PC-9 (cell line): ENCODE measurements around the gene SPATA31C1. TPM values are rescaled to one million over a fixed set of nuclear protein-coding genes. Genes with fewer than 3 reads are reported as not detected.

Experiments
- BruUV-seq: library from RNA; stranded (reverse); fragments of 400-500 nt; replicated peaks from 2 replicates; lab custom pipeline; 2021; lab: Mats Ljungman, UMichigan
- CTCF ChIA-PET: fragments of 300-600 bp; sonication (Branson Sonifier 250); formaldehyde crosslinking; loops from one replicate; lab custom pipeline; 2022; ENCODE audit warnings: antibody characterized with exemption; lab: Charles Lee
- POLR2A ChIA-PET: fragments of 300-600 bp; sonication (Branson Sonifier 250); formaldehyde crosslinking; loops from one replicate; lab custom pipeline; 2022; ENCODE audit warnings: antibody characterized with exemption; ENCODE audit not compliant: unreplicated experiment; lab: Charles Lee
- DNase-seq, 2 experiments: peaks; one replicate each; pipeline versions ENCODE4 v3.0.0 to v3.0.0-alpha.2; 2015 to 2022; ENCODE audit warnings: mixed read lengths in 1 of 2
- H2AFZ ChIP-seq: fragments of 200-600 bp; sonication (generic); 2 replicates; pipeline ENCODE4 v1.8.1; 2017; ENCODE audit warnings: antibody characterized with exemption
- H3F3A ChIP-seq: fragments of 200-600 bp; sonication (generic); 2 replicates; pipeline ENCODE4 v1.8.1; 2017; ENCODE audit warnings: antibody characterized with exemption, mild to moderate bottlenecking, low read depth; ENCODE audit not compliant: insufficient read depth
- H3K27ac ChIP-seq: fragments of 200-600 bp; sonication (generic); 2 replicates; pipeline ENCODE4 v1.6.1; 2016; ENCODE audit warnings: mixed run types
- H3K27me3 ChIP-seq: fragments of 200-600 bp; sonication (generic); 2 replicates; pipeline ENCODE4 v1.6.1; 2016; ENCODE audit warnings: low read depth, mixed run types; ENCODE audit not compliant: insufficient read depth
- H3K36me3 ChIP-seq: fragments of 200-600 bp; sonication (generic); 2 replicates; pipeline ENCODE4 v1.6.1; 2016; ENCODE audit warnings: low read depth, mixed run types
- H3K4me1 ChIP-seq: fragments of 200-600 bp; sonication (generic); replicated peaks from 2 replicates; pipeline ENCODE4 v1.6.1; 2016; ENCODE audit warnings: mixed run types; ENCODE audit not compliant: insufficient read depth
- H3K4me2 ChIP-seq: fragments of 200-600 bp; sonication (generic); 2 replicates; pipeline ENCODE4 v1.6.1; 2017; ENCODE audit warnings: mixed run types
- H3K4me3 ChIP-seq: fragments of 200-600 bp; sonication (generic); 2 replicates; pipeline ENCODE4 v1.6.1; 2016; ENCODE audit warnings: mixed run types
- H3K79me2 ChIP-seq: fragments of 200-600 bp; sonication (generic); 2 replicates; pipeline ENCODE4 v1.6.1; 2017; ENCODE audit warnings: low read depth, mixed run types
- H3K9me2 ChIP-seq: fragments of 200-600 bp; sonication (generic); 2 replicates; pipeline ENCODE4 v1.8.1; 2017; ENCODE audit warnings: mild to moderate bottlenecking; ENCODE audit not compliant: insufficient read depth
- H3K9me3 ChIP-seq: fragments of 200-600 bp; sonication (generic); 2 replicates; pipeline ENCODE4 v1.8.1; 2016; ENCODE audit warnings: low read depth; ENCODE audit not compliant: insufficient read depth
- H4K20me1 ChIP-seq: fragments of 200-600 bp; sonication (generic); 2 replicates; pipeline ENCODE4 v1.8.1; 2017; ENCODE audit not compliant: insufficient read depth
- CTCF ChIP-seq: fragments of 200-600 bp; sonication (generic); conservative IDR thresholded peaks from 2 replicates; pipeline ENCODE4 v1.6.1; 2017; ENCODE audit warnings: mixed run types, antibody characterized with exemption, mild to moderate bottlenecking, moderate library complexity
- EZH2 ChIP-seq: fragments of 200-600 bp; sonication (generic); IDR thresholded peaks from 2 replicates; pipeline ENCODE4 v1.8.0; 2017; ENCODE audit warnings: antibody characterized with exemption, low read depth
- intact Hi-C: fragments of 100-400 bp; cut with micrococcal nuclease; formaldehyde crosslinking; loops from one replicate; pipeline ENCODE4 v1.10.0; 2022; ENCODE audit not compliant: unreplicated experiment
- total RNA-seq: library from RNA; stranded (reverse); gene quantifications from 2 replicates; pipeline ENCODE4 v1.2.3, GENCODE V29; 2021

Gene SPATA31C1
- total RNA-seq, 1 experiment from 2014 or later, result not detected

GRCh38 chr9:87968155-87968554, 50.4 kb downstream of the SPATA31C1 start:
- POLR2A ChIA-PET, result no interaction called here
- Histone ChIP-seq H3K4me3 (no peak overlapping the region), H3K27ac (no peak overlapping the region), H4K20me1 (no peaks in the 10 kb centered on the region), H3K27me3 (no peaks in the 10 kb centered on the region), H3K9me3 (no peaks in the 10 kb centered on the region), H3K9me2 (no peaks in the 10 kb centered on the region), H3K36me3 (no peaks in the 10 kb centered on the region), H3F3A (no peaks in the 10 kb centered on the region; the same call in 1 of the 2 replicates), H2AFZ (no peak overlapping the region), H3K79me2 (no peaks in the 10 kb centered on the region), H3K4me2 (no peak overlapping the region), H3K4me1 (no peaks in the 10 kb centered on the region)
- TF ChIP-seq EZH2 (no peak), CTCF (no peak)
- intact Hi-C loops, result no loop called here
- BruUV-seq, result no TSS peak
- CTCF ChIA-PET, result no interaction called here
- no peak for DNase-seq

- no peaks in the 10 kb centered on the region for H3K79me2 ChIP-seq
- H3K27me3 ChIP-seq, result no peaks in the 10 kb centered on the region
- peaks cover 10% of the 10 kb centered on the region; the same call in 1 of the 2 replicates for H3K4me1 ChIP-seq
- H3F3A ChIP-seq, result peaks cover 11% of the 10 kb centered on the region; the same call in 1 of the 2 replicates
- no peak for TF ChIP-seq CTCF
- no peak for TF ChIP-seq EZH2
- no peak overlapping the region for H3K27ac ChIP-seq
- BruUV-seq, result no TSS peak
- no peaks in the 10 kb centered on the region for H3K9me2 ChIP-seq
- H4K20me1 ChIP-seq, result no peaks in the 10 kb centered on the region
- no peak overlapping the region for H3K4me3 ChIP-seq
- CTCF ChIA-PET, result no interaction called here
- intact Hi-C loops, result loop anchor here (10.0 kb wide), 3 partner anchors 104 to 414 kb away; partner anchors contain the start of gene SPIN1
- H3K9me3 ChIP-seq, result no peaks in the 10 kb centered on the region
- no peaks in the 10 kb centered on the region for H3K36me3 ChIP-seq
- no peak overlapping the region for H3K4me2 ChIP-seq
- DNase-seq, result no peak
- POLR2A ChIA-PET, result no interaction called here
- no peak overlapping the region for H2AFZ ChIP-seq
These were observed 52.8 kb downstream of the SPATA31C1 start for GRCh38 chr9:87970602-87971001.

GRCh38 chr9:87973122-87973521, 55.4 kb downstream of the SPATA31C1 start:
- no peak for DNase-seq
- CTCF ChIA-PET, result no interaction called here
- no peak overlapping the region for H2AFZ ChIP-seq
- H3K27me3 ChIP-seq, result no peaks in the 10 kb centered on the region
- no peak overlapping the region for H3K27ac ChIP-seq
- no peaks in the 10 kb centered on the region for H3K36me3 ChIP-seq
- H4K20me1 ChIP-seq, result no peaks in the 10 kb centered on the region
- H3K9me2 ChIP-seq, result no peaks in the 10 kb centered on the region
- peaks cover 11% of the 10 kb centered on the region; the same call in 1 of the 2 replicates for H3F3A ChIP-seq
- H3K4me2 ChIP-seq, result peak overlapping the region; percentile 80
- no peaks in the 10 kb centered on the region for H3K79me2 ChIP-seq
- POLR2A ChIA-PET, result interaction anchor here (0.7 kb wide), 1 partner anchor 571 kb away, joined by 3 read pairs; no protein-coding TSS in a partner anchor
- peaks cover 11% of the 10 kb centered on the region; the same call in 1 of the 2 replicates for H3K4me1 ChIP-seq
- BruUV-seq, result TSS peak; percentile 54
- no peak for TF ChIP-seq CTCF
- TF ChIP-seq EZH2, result no peak
- no peak overlapping the region for H3K4me3 ChIP-seq
- H3K9me3 ChIP-seq, result no peaks in the 10 kb centered on the region
- intact Hi-C loops, result loop anchor here (10.0 kb wide), 3 partner anchors 102 to 412 kb away; partner anchors contain the start of gene SPIN1

Other genes starting within 250 kb of the SPATA31C1 start
- 82.6 and 105 TPM in 2 replicates for gene CTSL, start 191.8 kb upstream of the SPATA31C1 start, total RNA-seq
- gene SPATA31E1, start 35.1 kb upstream of the SPATA31C1 start, total RNA-seq, result not detected in 2 replicates
- 7.3 and 10.8 TPM in 2 replicates for gene CDK20, start 56.6 kb downstream of the SPATA31C1 start, total RNA-seq
- not detected in 2 replicates for gene SPATA31C2, start 220.5 kb downstream of the SPATA31C1 start, total RNA-seq